Measurements from ENCODE around the gene LRRC3B.

GRCh38 chr3:26639339-26639738 lies 16.8 kb downstream of the LRRC3B start:
- no peak for TF ChIP-seq CTCF (conservative IDR thresholded peaks at IDR 0.05; ENCODE audit: low read length)
- TF ChIP-seq EZH2phosphoT487 (IDR thresholded peaks at IDR 0.05; ENCODE audit: borderline replicate concordance, low read depth, low read length), result no peak

Measured in OCI-LY7 (cell line).